Osteoblast (primary cell): Measurements from ENCODE around the gene NFS1. TPM values are rescaled to one million over a fixed set of nuclear protein-coding genes. Genes with fewer than 3 reads are reported as not detected.

Experiments
- DNase-seq: peaks from one replicate; pipeline ENCODE4 v3.0.0; 2011; ENCODE audit warnings: low spot score, mixed read lengths; ENCODE audit not compliant: insufficient read length; ENCODE audit errors: missing footprints
- H2AFZ ChIP-seq: 2 replicates; pipeline ENCODE4 v1.6.0; 2011; ENCODE audit warnings: mild to moderate bottlenecking, low read length
- H3K27ac ChIP-seq: 2 replicates; pipeline ENCODE4 v1.5.1; 2011; ENCODE audit warnings: mild to moderate bottlenecking, low read depth, low read length, moderate library complexity
- H3K27me3 ChIP-seq: 2 replicates; pipeline ENCODE4 v1.6.0; 2012; ENCODE audit warnings: mild to moderate bottlenecking, control low read depth, inconsistent platforms, low read length, moderate library complexity; ENCODE audit not compliant: insufficient read depth
- H3K36me3 ChIP-seq: 2 replicates; pipeline ENCODE4 v1.5.1; 2011; ENCODE audit warnings: mild to moderate bottlenecking, low read length, control low read depth, moderate library complexity; ENCODE audit not compliant: insufficient read depth
- H3K4me1 ChIP-seq: 2 replicates; pipeline ENCODE4 v1.5.1; 2011; ENCODE audit warnings: mild to moderate bottlenecking, low read length, control low read depth, moderate library complexity; ENCODE audit not compliant: insufficient read depth
- H3K4me2 ChIP-seq: 2 replicates; pipeline ENCODE4 v1.6.0; 2011; ENCODE audit warnings: mild to moderate bottlenecking, low read length; ENCODE audit not compliant: insufficient read depth
- H3K4me3 ChIP-seq: fragments of 200-600 bp; sonication (generic); 3 replicates; pipeline ENCODE4 v1.5.1; 2012; ENCODE audit warnings: mild to moderate bottlenecking, low read length, inconsistent platforms; ENCODE audit not compliant: insufficient read depth
- H3K79me2 ChIP-seq: 2 replicates; pipeline ENCODE4 v1.6.0; 2012; ENCODE audit warnings: mild to moderate bottlenecking, low read length, control low read depth, inconsistent platforms; ENCODE audit not compliant: insufficient read depth
- H3K9me3 ChIP-seq: 2 replicates; pipeline ENCODE4 v1.5.1; 2011; ENCODE audit warnings: low read depth, low read length, control low read depth
- H4K20me1 ChIP-seq: 2 replicates; pipeline ENCODE4 v1.6.0; 2012; ENCODE audit warnings: mild to moderate bottlenecking, low read length, control low read depth; ENCODE audit not compliant: insufficient read depth
- CTCF ChIP-seq: IDR thresholded peaks from 2 replicates; pipeline ENCODE4 v1.5.1; 2011; ENCODE audit warnings: mild to moderate bottlenecking, low read depth, low read length, moderate library complexity; ENCODE audit errors: extremely low read depth
- total RNA-seq: library from RNA; depleted of rRNA; stranded (reverse); fragments of >200 nt; gene quantifications from 2 replicates; pipeline ENCODE4 v1.2.3, GENCODE V29; 2012

NFS1 gene
- total RNA-seq, 1 donor = 21.7 TPM

GRCh38 chr20:35644806-35645205 is 54.3 kb downstream of the NFS1 start:
- no peak for DNase-seq
- Histone ChIP-seq H3K4me3 (no peak overlapping the region), H3K9me3 (no peaks in the 10 kb centered on the region), H3K27me3 (no peaks in the 10 kb centered on the region), H3K36me3 (no peaks in the 10 kb centered on the region), H4K20me1 (peaks cover 58% of the 10 kb centered on the region), H3K4me1 (no peaks in the 10 kb centered on the region), H3K79me2 (peaks cover 96% of the 10 kb centered on the region), H2AFZ (no peak overlapping the region), H3K4me2 (no peak overlapping the region), H3K27ac (no peak overlapping the region)
- TF ChIP-seq CTCF = no peak

- no peak for TF ChIP-seq CTCF
- H3K4me2 ChIP-seq = no peak overlapping the region
- peaks cover under 1% of the 10 kb centered on the region for H3K4me1 ChIP-seq
- peaks cover 47% of the 10 kb centered on the region for H4K20me1 ChIP-seq
- H2AFZ ChIP-seq = no peak overlapping the region
- no peaks in the 10 kb centered on the region for H3K36me3 ChIP-seq
- no peaks in the 10 kb centered on the region for H3K9me3 ChIP-seq
- no peak for DNase-seq
- no peak overlapping the region for H3K4me3 ChIP-seq
- peaks cover 96% of the 10 kb centered on the region for H3K79me2 ChIP-seq
- no peaks in the 10 kb centered on the region for H3K27me3 ChIP-seq
- no peak overlapping the region for H3K27ac ChIP-seq
Measured at GRCh38 chr20:35643045-35643444, 56.1 kb downstream of the NFS1 start.

GRCh38 chr20:35641743-35642142 is 57.4 kb downstream of the NFS1 start:
- DNase-seq = no peak
- H3K79me2 ChIP-seq = peaks cover 99% of the 10 kb centered on the region
- H4K20me1 ChIP-seq = peaks cover 57% of the 10 kb centered on the region
- no peak for TF ChIP-seq CTCF
- H2AFZ ChIP-seq = no peak overlapping the region
- no peaks in the 10 kb centered on the region for H3K27me3 ChIP-seq
- H3K4me2 ChIP-seq = no peak overlapping the region
- peaks cover 8% of the 10 kb centered on the region for H3K4me1 ChIP-seq
- no peak overlapping the region for H3K4me3 ChIP-seq
- H3K27ac ChIP-seq = no peak overlapping the region
- no peaks in the 10 kb centered on the region for H3K9me3 ChIP-seq
- H3K36me3 ChIP-seq = no peaks in the 10 kb centered on the region

GRCh38 chr20:35640724-35641123 is 58.4 kb downstream of the NFS1 start:
- DNase-seq = no peak
- Histone ChIP-seq H3K27me3 (no peaks in the 10 kb centered on the region), H3K9me3 (no peaks in the 10 kb centered on the region), H3K4me3 (no peak overlapping the region), H3K4me2 (no peak overlapping the region), H2AFZ (no peak overlapping the region), H3K79me2 (peaks cover 99% of the 10 kb centered on the region), H3K36me3 (no peaks in the 10 kb centered on the region), H4K20me1 (peaks cover 58% of the 10 kb centered on the region), H3K4me1 (peaks cover 8% of the 10 kb centered on the region), H3K27ac (no peak overlapping the region)
- no peak for TF ChIP-seq CTCF
